Measurements from ENCODE around the gene ADARB1. TPM values are rescaled to one million over a fixed set of nuclear protein-coding genes. Genes with fewer than 3 reads are reported as not detected.

The ADARB1 gene
- total RNA-seq, 1 experiment from 2014 or later: 12.1 TPM

DNA sequence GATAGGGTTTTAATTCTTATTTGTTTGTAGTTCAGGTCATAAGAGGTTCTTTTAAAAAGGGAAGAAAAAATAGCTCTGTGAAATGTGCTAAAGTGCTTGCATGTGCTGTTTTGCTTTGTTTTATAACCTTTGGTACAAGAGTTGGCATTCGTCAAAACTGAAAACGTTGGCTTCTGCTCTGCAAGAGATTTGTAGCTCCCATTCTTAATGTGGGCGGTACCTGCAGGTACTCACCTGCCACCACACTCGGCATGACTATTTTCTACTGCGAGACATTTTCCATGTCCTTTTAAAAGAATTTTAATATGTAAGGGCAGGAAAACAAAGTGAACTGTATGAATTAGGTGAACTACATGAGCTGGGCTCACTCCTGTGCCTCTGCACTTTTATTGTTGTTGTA is 92.6 kb downstream of the ADARB1 start:
- no peak overlapping the region for H3K27ac ChIP-seq
- no TSS peak for BruUV-seq (replicated peaks)
- H3K9me2 ChIP-seq (ENCODE audit: insufficient read depth): no peaks in the 10 kb centered on the region
- DNase-seq: no peak
- H3K79me2 ChIP-seq (ENCODE audit: low read depth): no peaks in the 10 kb centered on the region
- no peaks in the 10 kb centered on the region for H3F3A ChIP-seq (ENCODE audit: insufficient read depth, low read depth)
- no peaks in the 10 kb centered on the region for H3K27me3 ChIP-seq (ENCODE audit: insufficient read depth, low read depth)
- H3K36me3 ChIP-seq (ENCODE audit: low read depth): no peaks in the 10 kb centered on the region
- H2AFZ ChIP-seq: no peak overlapping the region
- H4K20me1 ChIP-seq (ENCODE audit: insufficient read depth): no peaks in the 10 kb centered on the region
- no peaks in the 10 kb centered on the region for H3K9me3 ChIP-seq (ENCODE audit: insufficient read depth, low read depth)
- H3K4me1 ChIP-seq (replicated peaks; ENCODE audit: insufficient read depth): 0 out of 2 replicates have a peak, but pooled peaks cover 5% of the 10 kb centered on the region
- no peak overlapping the region for H3K4me3 ChIP-seq
- ChIA-PET CTCF (no interaction called here), POLR2A (ENCODE audit: unreplicated experiment) (no interaction called here)
- intact Hi-C loops (cut with micrococcal nuclease; ENCODE audit: unreplicated experiment): no loop called here
- no peak overlapping the region for H3K4me2 ChIP-seq
- TF ChIP-seq EZH2 (IDR thresholded peaks at IDR 0.05; ENCODE audit: low read depth): no peak
- TF ChIP-seq, protein P1, sequence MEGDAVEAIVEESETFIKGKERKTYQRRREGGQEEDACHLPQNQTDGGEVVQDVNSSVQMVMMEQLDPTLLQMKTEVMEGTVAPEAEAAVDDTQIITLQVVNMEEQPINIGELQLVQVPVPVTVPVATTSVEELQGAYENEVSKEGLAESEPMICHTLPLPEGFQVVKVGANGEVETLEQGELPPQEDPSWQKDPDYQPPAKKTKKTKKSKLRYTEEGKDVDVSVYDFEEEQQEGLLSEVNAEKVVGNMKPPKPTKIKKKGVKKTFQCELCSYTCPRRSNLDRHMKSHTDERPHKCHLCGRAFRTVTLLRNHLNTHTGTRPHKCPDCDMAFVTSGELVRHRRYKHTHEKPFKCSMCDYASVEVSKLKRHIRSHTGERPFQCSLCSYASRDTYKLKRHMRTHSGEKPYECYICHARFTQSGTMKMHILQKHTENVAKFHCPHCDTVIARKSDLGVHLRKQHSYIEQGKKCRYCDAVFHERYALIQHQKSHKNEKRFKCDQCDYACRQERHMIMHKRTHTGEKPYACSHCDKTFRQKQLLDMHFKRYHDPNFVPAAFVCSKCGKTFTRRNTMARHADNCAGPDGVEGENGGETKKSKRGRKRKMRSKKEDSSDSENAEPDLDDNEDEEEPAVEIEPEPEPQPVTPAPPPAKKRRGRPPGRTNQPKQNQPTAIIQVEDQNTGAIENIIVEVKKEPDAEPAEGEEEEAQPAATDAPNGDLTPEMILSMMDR (conservative IDR thresholded peaks at IDR 0.05): no peak

DNA sequence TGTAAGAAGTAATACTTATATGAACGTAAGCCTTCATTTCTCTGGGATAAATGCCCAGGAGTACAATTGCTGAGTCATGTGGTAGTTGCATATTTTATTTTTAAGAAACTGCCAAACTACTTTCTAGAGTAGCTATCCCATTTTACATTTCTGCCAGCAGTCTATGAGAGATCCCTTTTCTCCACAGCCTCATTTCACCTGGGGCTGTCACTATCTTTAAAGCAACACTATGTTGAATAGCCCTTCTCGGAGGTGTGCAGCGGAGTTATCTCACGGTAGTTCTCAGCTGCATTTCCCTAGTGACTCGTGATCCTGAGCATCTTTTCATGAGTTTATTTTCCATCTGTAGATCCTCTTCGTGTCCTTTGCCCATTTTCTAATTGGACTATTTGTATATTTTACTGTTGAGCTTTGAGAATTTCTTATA is 93.4 kb downstream of the ADARB1 start:
- Histone ChIP-seq H3K4me2 (no peak overlapping the region), H3K27me3 (ENCODE audit: insufficient read depth, low read depth) (no peaks in the 10 kb centered on the region), H4K20me1 (ENCODE audit: insufficient read depth) (no peaks in the 10 kb centered on the region), H3F3A (ENCODE audit: insufficient read depth, low read depth) (no peaks in the 10 kb centered on the region), H2AFZ (no peak overlapping the region), H3K4me1 (replicated peaks; ENCODE audit: insufficient read depth) (0 out of 2 replicates have a peak, but pooled peaks cover 5% of the 10 kb centered on the region), H3K9me3 (ENCODE audit: insufficient read depth, low read depth) (no peaks in the 10 kb centered on the region), H3K27ac (no peak overlapping the region), H3K4me3 (no peak overlapping the region), H3K79me2 (ENCODE audit: low read depth) (no peaks in the 10 kb centered on the region), H3K9me2 (ENCODE audit: insufficient read depth) (no peaks in the 10 kb centered on the region), H3K36me3 (ENCODE audit: low read depth) (no peaks in the 10 kb centered on the region)
- ChIA-PET CTCF (no interaction called here), POLR2A (ENCODE audit: unreplicated experiment) (no interaction called here)
- TF ChIP-seq, protein P1 (conservative IDR thresholded peaks at IDR 0.05): no peak
- TF ChIP-seq EZH2 (IDR thresholded peaks at IDR 0.05; ENCODE audit: low read depth): no peak
- DNase-seq: no peak
- intact Hi-C loops (cut with micrococcal nuclease; ENCODE audit: unreplicated experiment): no loop called here
- BruUV-seq (replicated peaks): no TSS peak

DNA sequence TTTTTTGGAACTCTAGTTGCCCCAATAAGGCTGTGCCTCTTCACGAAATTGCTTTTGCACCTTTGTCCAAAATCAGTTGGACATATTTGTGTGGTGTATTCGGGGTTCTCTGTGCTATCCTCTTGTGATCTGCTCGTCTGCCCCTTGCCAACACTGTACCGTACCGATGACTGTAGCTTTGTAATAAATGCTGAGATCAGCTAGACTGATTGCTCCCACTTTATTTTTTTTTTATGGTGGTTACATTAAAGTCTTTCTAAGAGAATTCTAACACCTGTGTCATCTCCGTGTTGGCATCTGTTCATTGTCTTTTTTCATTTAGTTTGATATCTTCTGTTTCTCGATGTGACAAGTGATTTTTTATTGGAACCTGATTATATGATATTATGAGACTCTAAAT is 94.1 kb downstream of the ADARB1 start:
- H3K36me3 ChIP-seq (ENCODE audit: low read depth): no peaks in the 10 kb centered on the region
- no peaks in the 10 kb centered on the region for H3K9me2 ChIP-seq (ENCODE audit: insufficient read depth)
- no peaks in the 10 kb centered on the region for H4K20me1 ChIP-seq (ENCODE audit: insufficient read depth)
- intact Hi-C loops (cut with micrococcal nuclease; ENCODE audit: unreplicated experiment): no loop called here
- H3F3A ChIP-seq (ENCODE audit: insufficient read depth, low read depth): no peaks in the 10 kb centered on the region
- H3K27me3 ChIP-seq (ENCODE audit: insufficient read depth, low read depth): no peaks in the 10 kb centered on the region
- ChIA-PET POLR2A (ENCODE audit: unreplicated experiment) (no interaction called here), CTCF (no interaction called here)
- H3K9me3 ChIP-seq (ENCODE audit: insufficient read depth, low read depth): no peaks in the 10 kb centered on the region
- no peak overlapping the region for H3K4me3 ChIP-seq
- TF ChIP-seq EZH2 (IDR thresholded peaks at IDR 0.05; ENCODE audit: low read depth): no peak
- TF ChIP-seq, protein P1 (conservative IDR thresholded peaks at IDR 0.05): no peak
- no peak overlapping the region for H3K27ac ChIP-seq
- no TSS peak for BruUV-seq (replicated peaks)
- no peak overlapping the region for H3K4me2 ChIP-seq
- H3K4me1 ChIP-seq (replicated peaks; ENCODE audit: insufficient read depth): 0 out of 2 replicates have a peak, but pooled peaks cover 5% of the 10 kb centered on the region
- H3K79me2 ChIP-seq (ENCODE audit: low read depth): no peaks in the 10 kb centered on the region
- H2AFZ ChIP-seq: no peak overlapping the region
- DNase-seq: no peak
